HEK293 (cell line): ENCODE data around the gene DACT3.

Experiments
- BCL11B ChIP-seq: fragments of 450-650 bp; formaldehyde crosslinking; IDR thresholded peaks from 2 replicates; pipeline ENCODE4 v1.5.1; 2016; ENCODE audit warnings: low read depth, missing biosample characterization, missing genetic modification characterization
- GFI1B ChIP-seq: fragments of 450-650 bp; formaldehyde crosslinking; IDR thresholded peaks from 2 replicates; pipeline ENCODE4 v1.5.1; 2016; ENCODE audit warnings: missing biosample characterization, missing genetic modification characterization
- GLI4 ChIP-seq: fragments of 450-650 bp; formaldehyde crosslinking; IDR thresholded peaks from 2 replicates; pipeline ENCODE4 v1.5.1; 2016; ENCODE audit warnings: missing biosample characterization, missing genetic modification characterization
- HOXC10 ChIP-seq: sonication (generic); formaldehyde crosslinking; IDR thresholded peaks from 2 replicates; pipeline ENCODE4 v1.8.1; 2023; ENCODE audit warnings: mild to moderate bottlenecking, missing genetic modification reagents
- KLF10 ChIP-seq: fragments of 450-650 bp; IDR thresholded peaks from 2 replicates; pipeline ENCODE4 v1.5.1; 2018; ENCODE audit warnings: missing biosample characterization, mild to moderate bottlenecking, missing genetic modification characterization
- KLF17 ChIP-seq: fragments of 450-650 bp; formaldehyde crosslinking; IDR thresholded peaks from 2 replicates; pipeline ENCODE4 v1.5.1; 2016; ENCODE audit warnings: missing biosample characterization, missing genetic modification characterization
- OVOL3 ChIP-seq: fragments of 450-650 bp; formaldehyde crosslinking; IDR thresholded peaks from 2 replicates; pipeline ENCODE4 v1.5.1; 2016; ENCODE audit warnings: missing biosample characterization, missing genetic modification characterization
- PRDM10 ChIP-seq: fragments of 450-650 bp; formaldehyde crosslinking; IDR thresholded peaks from 2 replicates; pipeline ENCODE4 v1.5.1; 2016; ENCODE audit warnings: missing biosample characterization, missing genetic modification characterization
- SCRT1 ChIP-seq: fragments of 450-650 bp; formaldehyde crosslinking; IDR thresholded peaks from 2 replicates; pipeline ENCODE4 v1.5.1; 2016; ENCODE audit warnings: missing biosample characterization, missing genetic modification characterization, borderline replicate concordance
- SP7 ChIP-seq: fragments of 450-650 bp; formaldehyde crosslinking; IDR thresholded peaks from 2 replicates; pipeline ENCODE4 v1.5.1; 2016; ENCODE audit warnings: missing biosample characterization, missing genetic modification characterization
- WT1 ChIP-seq: fragments of 450-650 bp; formaldehyde crosslinking; IDR thresholded peaks from 2 replicates; pipeline ENCODE4 v1.5.1; 2016; ENCODE audit warnings: missing biosample characterization, missing genetic modification characterization
- ZNF10 ChIP-seq: fragments of 450-650 bp; formaldehyde crosslinking; IDR thresholded peaks from 2 replicates; pipeline ENCODE4 v1.5.1; 2017; ENCODE audit warnings: missing biosample characterization, missing genetic modification characterization
- ZNF114 ChIP-seq: fragments of 450-650 bp; formaldehyde crosslinking; IDR thresholded peaks from 2 replicates; pipeline ENCODE4 v1.5.0; 2017; ENCODE audit warnings: missing biosample characterization, missing genetic modification characterization
- ZNF121 ChIP-seq: fragments of 450-650 bp; formaldehyde crosslinking; IDR thresholded peaks from 2 replicates; pipeline ENCODE4 v1.5.1; 2016; ENCODE audit warnings: missing biosample characterization, missing genetic modification characterization
- ZNF184 ChIP-seq: fragments of 450-650 bp; IDR thresholded peaks from 2 replicates; pipeline ENCODE4 v1.5.1; 2018; ENCODE audit warnings: missing biosample characterization, mild to moderate bottlenecking, missing genetic modification characterization
- ZNF214 ChIP-seq: fragments of 450-650 bp; formaldehyde crosslinking; IDR thresholded peaks from 2 replicates; pipeline ENCODE4 v1.5.1; 2017; ENCODE audit warnings: missing biosample characterization, mild to moderate bottlenecking, missing genetic modification characterization, borderline replicate concordance
- ZNF23 ChIP-seq: fragments of 450-650 bp; formaldehyde crosslinking; IDR thresholded peaks from 2 replicates; pipeline ENCODE4 v1.5.1; 2016; ENCODE audit warnings: missing biosample characterization, missing genetic modification characterization, borderline replicate concordance
- ZNF248 ChIP-seq: fragments of 450-650 bp; formaldehyde crosslinking; IDR thresholded peaks from 2 replicates; pipeline ENCODE4 v1.5.1; 2017; ENCODE audit warnings: missing biosample characterization, missing genetic modification characterization
- ZNF292 ChIP-seq: fragments of 450-650 bp; formaldehyde crosslinking; IDR thresholded peaks from 2 replicates; pipeline ENCODE4 v1.5.1; 2016; ENCODE audit warnings: low read depth, missing biosample characterization, missing genetic modification characterization, borderline replicate concordance
- ZNF311 ChIP-seq: fragments of 450-650 bp; formaldehyde crosslinking; IDR thresholded peaks from 2 replicates; pipeline ENCODE4 v1.5.1; 2017; ENCODE audit warnings: missing biosample characterization, missing genetic modification characterization, borderline replicate concordance
- ZNF341 ChIP-seq: fragments of 450-650 bp; formaldehyde crosslinking; IDR thresholded peaks from 2 replicates; pipeline ENCODE4; 2016; ENCODE audit warnings: low read depth, missing biosample characterization, missing genetic modification characterization
- ZNF362 ChIP-seq: fragments of 450-650 bp; formaldehyde crosslinking; IDR thresholded peaks from 2 replicates; pipeline ENCODE4 v1.5.1; 2016; ENCODE audit warnings: missing biosample characterization, missing genetic modification characterization
- ZNF416 ChIP-seq: fragments of 450-650 bp; formaldehyde crosslinking; IDR thresholded peaks from 2 replicates; pipeline ENCODE4 v1.5.1; 2016; ENCODE audit warnings: missing biosample characterization, missing genetic modification characterization
- ZNF433 ChIP-seq: fragments of 450-650 bp; formaldehyde crosslinking; IDR thresholded peaks from 2 replicates; pipeline ENCODE4 v1.5.1; 2016; ENCODE audit warnings: missing biosample characterization, missing genetic modification characterization, low read depth
- ZNF488 ChIP-seq: fragments of 450-650 bp; formaldehyde crosslinking; IDR thresholded peaks from 2 replicates; pipeline ENCODE4 v1.5.1; 2016; ENCODE audit warnings: missing biosample characterization, missing genetic modification characterization
- ZNF513 ChIP-seq: fragments of 450-650 bp; IDR thresholded peaks from 2 replicates; pipeline ENCODE4 v1.5.1; 2018; ENCODE audit warnings: missing biosample characterization, missing genetic modification characterization
- ZNF544 ChIP-seq: fragments of 450-650 bp; formaldehyde crosslinking; IDR thresholded peaks from 2 replicates; pipeline ENCODE4 v1.5.0; 2017; ENCODE audit warnings: missing biosample characterization, missing genetic modification characterization
- ZNF558 ChIP-seq: fragments of 450-650 bp; formaldehyde crosslinking; IDR thresholded peaks from 2 replicates; pipeline ENCODE4 v1.5.1; 2016; ENCODE audit warnings: missing biosample characterization, missing genetic modification characterization
- ZNF654 ChIP-seq: fragments of 450-650 bp; formaldehyde crosslinking; IDR thresholded peaks from 2 replicates; pipeline ENCODE4 v1.5.1; 2016; ENCODE audit warnings: low read depth, missing biosample characterization, missing genetic modification characterization
- ZNF670 ChIP-seq: fragments of 450-650 bp; formaldehyde crosslinking; IDR thresholded peaks from 2 replicates; pipeline ENCODE4 v1.5.1; 2016; ENCODE audit warnings: missing biosample characterization, missing genetic modification characterization, low read depth
- ZNF747 ChIP-seq: fragments of 450-650 bp; formaldehyde crosslinking; IDR thresholded peaks from 2 replicates; pipeline ENCODE4 v1.5.1; 2016; ENCODE audit warnings: missing biosample characterization, missing genetic modification characterization
- ZNF76 ChIP-seq: fragments of 450-650 bp; formaldehyde crosslinking; IDR thresholded peaks from 2 replicates; pipeline ENCODE4; 2016; ENCODE audit warnings: low read depth, missing biosample characterization, missing genetic modification characterization, borderline replicate concordance
- ZNF777 ChIP-seq: fragments of 450-650 bp; formaldehyde crosslinking; IDR thresholded peaks from 2 replicates; pipeline ENCODE4 v1.5.1; 2017; ENCODE audit warnings: missing biosample characterization, missing genetic modification characterization, borderline replicate concordance
- ZNF837 ChIP-seq: fragments of 450-650 bp; formaldehyde crosslinking; IDR thresholded peaks from 2 replicates; pipeline ENCODE4 v1.5.1; 2016; ENCODE audit warnings: missing biosample characterization, missing genetic modification characterization

The DACT3 gene

GRCh38 chr19:46639358-46640182, 21.4 kb downstream of the DACT3 start (continued):
- no peak for TF ChIP-seq ZNF214 (tag by site-specific recombination)
- no peak for TF ChIP-seq ZNF513 (tag by site-specific recombination)
- TF ChIP-seq ZNF76 (tag by site-specific recombination) = no peak
- TF ChIP-seq ZNF248 = no peak
- TF ChIP-seq SCRT1 (tag by site-specific recombination) = no peak
- no peak for TF ChIP-seq OVOL3 (tag by site-specific recombination)
- TF ChIP-seq ZNF654 (tag by site-specific recombination) = no peak
- TF ChIP-seq ZNF488 (tag by site-specific recombination) = no peak
- no peak for TF ChIP-seq BCL11B (tag by site-specific recombination)
- peak; percentile 44 for TF ChIP-seq ZNF777 (tag by site-specific recombination)
- TF ChIP-seq GFI1B = no peak
- TF ChIP-seq ZNF292 (tag by site-specific recombination) = no peak
- no peak for TF ChIP-seq ZNF114 (tag by site-specific recombination)
- no peak for TF ChIP-seq ZNF184 (tag by site-specific recombination)
- no peak for TF ChIP-seq ZNF837 (tag by site-specific recombination)
- no peak for TF ChIP-seq KLF17
- no peak for TF ChIP-seq HOXC10
- TF ChIP-seq ZNF416 (tag by site-specific recombination) = no peak
- no peak for TF ChIP-seq ZNF747
- TF ChIP-seq ZNF23 (tag by site-specific recombination) = no peak
- no peak for TF ChIP-seq ZNF121
- TF ChIP-seq KLF10 = no peak
- TF ChIP-seq ZNF670 = no peak
- peak; percentile 96 for TF ChIP-seq ZNF10 (tag by site-specific recombination)
- TF ChIP-seq PRDM10 (tag by site-specific recombination) = peak; percentile 58; the same call in 1 of the 2 replicates
- TF ChIP-seq ZNF558 (tag by site-specific recombination) = no peak
- no peak for TF ChIP-seq ZNF544 (tag by site-specific recombination)
- peak; percentile 20; the same call in 1 of the 2 replicates for TF ChIP-seq SP7
- TF ChIP-seq ZNF433 (tag by site-specific recombination) = no peak
- TF ChIP-seq ZNF362 (tag by site-specific recombination) = no peak
- TF ChIP-seq ZNF341 (tag by site-specific recombination) = no peak
- no peak for TF ChIP-seq ZNF311
- no peak for TF ChIP-seq GLI4
- TF ChIP-seq WT1 = no peak
